Keratinocyte (primary cell): ENCODE results near the gene PLXNB2. TPM values are rescaled to one million over a fixed set of nuclear protein-coding genes. Genes with fewer than 3 reads are reported as not detected.

ENCODE experiments used
- DNase-seq: peaks from one replicate; pipeline ENCODE4 v3.0.0-alpha.2; 2011; ENCODE audit warnings: low read depth, missing footprints, low spot score
- FAIRE-seq: peaks from 2 replicates; lab custom pipeline; 2011; peaks lifted over from hg19 to GRCh38; lab: Jason Lieb, UNC
- H2AFZ ChIP-seq: 2 replicates; pipeline ENCODE4 v1.6.0; 2012; ENCODE audit warnings: low read length, control low read depth, inconsistent platforms; ENCODE audit not compliant: control insufficient read depth
- H3K27ac ChIP-seq: 2 replicates; pipeline ENCODE4 v1.5.1; 2011; ENCODE audit warnings: low read length; ENCODE audit not compliant: control insufficient read depth, insufficient read depth
- H3K27me3 ChIP-seq: 3 replicates; pipeline ENCODE4 v1.6.0; 2011; ENCODE audit warnings: low read length; ENCODE audit not compliant: control insufficient read depth, insufficient read depth; ENCODE audit errors: extremely low read depth
- H3K36me3 ChIP-seq, 2 experiments: 2 replicates in 1 of 2; 3 replicates in 1 of 2; pipeline ENCODE4 v1.5.1; 2011; ENCODE audit warnings: low read length in 2 of 2, mild to moderate bottlenecking in 1 of 2; ENCODE audit not compliant: control insufficient read depth in 2 of 2, insufficient read depth in 2 of 2; ENCODE audit errors: extremely low read depth in 1 of 2
- H3K4me1 ChIP-seq: 3 replicates; pipeline ENCODE4 v1.5.1; 2011; ENCODE audit warnings: low read length; ENCODE audit not compliant: control insufficient read depth, insufficient read depth; ENCODE audit errors: extremely low read depth
- H3K4me2 ChIP-seq: 3 replicates; pipeline ENCODE4 v1.6.0; 2011; ENCODE audit warnings: low read depth, low read length; ENCODE audit not compliant: control insufficient read depth, insufficient read depth; ENCODE audit errors: extremely low read depth
- H3K4me3 ChIP-seq, 3 experiments: fragments of 200-600 bp in 1 of 3; sonication (generic) in 1 of 3; 2 replicates in 2 of 3; 3 replicates in 1 of 3; pipeline ENCODE4 v1.5.1; 2011 to 2016; ENCODE audit warnings: low read length in 3 of 3, mild to moderate bottlenecking in 3 of 3, control low read depth in 2 of 3, inconsistent platforms in 1 of 3, low read depth in 1 of 3, mixed read lengths in 1 of 3, mixed run types in 1 of 3, moderate library complexity in 1 of 3; ENCODE audit not compliant: control insufficient read depth in 2 of 3, insufficient read depth in 2 of 3; ENCODE audit errors: extremely low read depth in 1 of 3
- H3K79me2 ChIP-seq: 2 replicates; pipeline ENCODE4 v1.6.0; 2012; ENCODE audit warnings: low read length; ENCODE audit not compliant: control insufficient read depth, insufficient read depth
- H3K9ac ChIP-seq: 3 replicates; pipeline ENCODE4 v1.6.0; 2011; ENCODE audit warnings: low read length; ENCODE audit not compliant: control insufficient read depth, insufficient read depth; ENCODE audit errors: extremely low read depth
- H3K9me1 ChIP-seq: 3 replicates; pipeline ENCODE4 v1.6.0; 2011; ENCODE audit warnings: low read length; ENCODE audit not compliant: control insufficient read depth, insufficient read depth; ENCODE audit errors: extremely low read depth
- H3K9me3 ChIP-seq: 2 replicates; pipeline ENCODE4 v1.5.1; 2012; ENCODE audit warnings: low read depth, low read length; ENCODE audit not compliant: control insufficient read depth
- H4K20me1 ChIP-seq: 3 replicates; pipeline ENCODE4 v1.6.0; 2011; ENCODE audit warnings: low read length; ENCODE audit not compliant: control insufficient read depth, insufficient read depth; ENCODE audit errors: extremely low read depth
- CTCF ChIP-seq, 3 experiments: IDR thresholded peaks in 1 of 3; conservative IDR thresholded peaks in 1 of 3; optimal IDR thresholded peaks in 1 of 3; 2 replicates in 2 of 3; 3 replicates in 1 of 3; pipeline versions ENCODE3 to v1.5.1; 2011; ENCODE audit warnings: low read length in 3 of 3, mild to moderate bottlenecking in 3 of 3, moderate library complexity in 2 of 3, control low read depth in 1 of 3, inconsistent platforms in 1 of 3; ENCODE audit not compliant: insufficient read depth in 2 of 3; ENCODE audit errors: extremely low read depth in 1 of 3
- EZH2 ChIP-seq: IDR thresholded peaks from one replicate; pipeline ENCODE4 v1.6.1; 2012; ENCODE audit warnings: inconsistent platforms, mild to moderate bottlenecking, low read length, moderate library complexity
- dilution Hi-C: fragments of 300-500 bp; cut with MboI; formaldehyde crosslinking; loops from one replicate; pipeline ENCODE4 v1.7.0; 2020; ENCODE audit warnings: low sequenced_read_pairs; ENCODE audit not compliant: extremely low pct_ligation_motif_present
- polyA plus RNA-seq, 5 experiments: library from polyadenylated mRNA; depleted of rRNA in 3 of 5; stranded (reverse) in 3 of 5; stranded (forward) in 1 of 5; unstranded in 1 of 5; fragments of >200 nt; gene quantifications; 1 replicate in 1 of 5; 2 replicates in 3 of 5; 3 replicates in 1 of 5; pipeline versions ENCODE4 v1.2.1 to v1.2.3, GENCODE V29; 2011 to 2012; ENCODE audit warnings: missing spikeins in 2 of 5, low read depth in 1 of 5, low replicate concordance in 1 of 5

Gene PLXNB2
- polyA plus RNA-seq, 1 donor (not counting 4 experiments of a cell fraction or from before 2014, with no cell fraction given) = 44.3 TPM

GRCh38 chr22:50342651-50343540, 35.5 kb upstream of the PLXNB2 start, which contains the start of gene PPP6R2:
Gene PPP6R2 (plus strand): TSS chr22:50343327. CDS start chr22:50393909, 50,582 bp downstream.
- peak within 1 kb of the TSS; percentile 79 for H2AFZ ChIP-seq
- FAIRE-seq (no peak), DNase-seq (no peak)
- peaks cover 0 to 3% of the 10 kb centered on the region in 2 experiments for H3K36me3 ChIP-seq
- dilution Hi-C loops = no loop called here
- H3K79me2 ChIP-seq = peaks cover 20% of the 10 kb centered on the region
- no peaks in the 10 kb centered on the region for H4K20me1 ChIP-seq
- no peaks in the 10 kb centered on the region for H3K9me1 ChIP-seq
- H3K4me2 ChIP-seq = peak within 1 kb of the TSS; percentile 89
- H3K9ac ChIP-seq = peak within 1 kb of the TSS; percentile 80
- TF ChIP-seq CTCF (optimal IDR thresholded peaks at IDR 0.05 in 1 of 3, IDR thresholded peaks at IDR 0.05 in 1 of 3, conservative IDR thresholded peaks at IDR 0.05 in 1 of 3; ENCODE audit: extremely low read depth in 1 of 3, insufficient read depth in 2 of 3, low read length in 3 of 3) = no peak
- TF ChIP-seq EZH2 = no peak
- H3K9me3 ChIP-seq = no peaks in the 10 kb centered on the region
- H3K27ac ChIP-seq = peak within 1 kb of the TSS; percentile 67
- no peaks in the 10 kb centered on the region for H3K27me3 ChIP-seq
- peak within 1 kb of the TSS; percentile 73 to 79 (median 73) for H3K4me3 ChIP-seq
- H3K4me1 ChIP-seq = peaks cover under 1% of the 10 kb centered on the region

GRCh38 chr22:50341977-50342650, 34.7 kb upstream of the PLXNB2 start:
- H3K4me1 ChIP-seq = no peaks in the 10 kb centered on the region
- no peaks in the 10 kb centered on the region for H3K27me3 ChIP-seq
- H3K9ac ChIP-seq = peak overlapping the region; percentile 80
- no peaks in the 10 kb centered on the region for H3K9me1 ChIP-seq
- no peak for FAIRE-seq
- H4K20me1 ChIP-seq = no peaks in the 10 kb centered on the region
- TF ChIP-seq CTCF (optimal IDR thresholded peaks at IDR 0.05 in 1 of 3, IDR thresholded peaks at IDR 0.05 in 1 of 3, conservative IDR thresholded peaks at IDR 0.05 in 1 of 3; ENCODE audit: extremely low read depth in 1 of 3, insufficient read depth in 2 of 3, low read length in 3 of 3) = peak; percentile 84 to 96 (median 95)
- TF ChIP-seq EZH2 = no peak
- peak overlapping the region; percentile 69 to 79 (median 73) for H3K4me3 ChIP-seq
- H3K27ac ChIP-seq = peak overlapping the region; percentile 62
- H3K36me3 ChIP-seq = no peaks in the 10 kb centered on the region
- H3K79me2 ChIP-seq = peaks cover 12% of the 10 kb centered on the region
- no peak for DNase-seq
- peak overlapping the region; percentile 89 for H3K4me2 ChIP-seq
- H2AFZ ChIP-seq = peak overlapping the region; percentile 35
- dilution Hi-C loops = no loop called here
- no peaks in the 10 kb centered on the region for H3K9me3 ChIP-seq
